SK-N-SH (cell line): Measurements from ENCODE around the gene SUPT4H1.

Source experiments
- CTCF ChIP-seq: fragments of 200-600 bp; sonication (generic); IDR thresholded peaks from 2 replicates; pipeline ENCODE4 v1.6.1; 2017; ENCODE audit warnings: antibody characterized with exemption, mild to moderate bottlenecking, moderate library complexity
- EP300 ChIP-seq, 2 experiments: IDR thresholded peaks; 2 replicates each; pipeline versions ENCODE4 v1.4.0 to v1.6.1; 2012; ENCODE audit warnings: borderline replicate concordance in 1 of 2, low read depth in 1 of 2, low read length in 1 of 2
- GABPA ChIP-seq: IDR thresholded peaks from 2 replicates; pipeline ENCODE4 v1.4.0; 2012; ENCODE audit warnings: low read depth, mild to moderate bottlenecking
- GATA2 ChIP-seq: sonication (generic); formaldehyde crosslinking; IDR thresholded peaks from 2 replicates; pipeline ENCODE4 v1.5.0; 2020; ENCODE audit warnings: mild to moderate bottlenecking, missing genetic modification reagents
- JUND ChIP-seq: IDR thresholded peaks from 2 replicates; pipeline ENCODE4 v1.4.0; 2012
- MEF2A ChIP-seq: IDR thresholded peaks from 2 replicates; pipeline ENCODE4 v1.4.0; 2012; ENCODE audit warnings: low read depth, borderline replicate concordance
- MXI1 ChIP-seq: IDR thresholded peaks from 2 replicates; pipeline ENCODE4 v1.6.1; 2012; ENCODE audit warnings: mild to moderate bottlenecking, low read depth, low read length, improper control_type of control experiment
- NFIC ChIP-seq: IDR thresholded peaks from 2 replicates; pipeline ENCODE4 v1.4.0; 2012; ENCODE audit warnings: borderline replicate concordance
- POLR2AphosphoS5 ChIP-seq: IDR thresholded peaks from 2 replicates; pipeline ENCODE4 v1.6.1; 2012; ENCODE audit warnings: low read depth, low read length
- RAD21 ChIP-seq: IDR thresholded peaks from 2 replicates; pipeline ENCODE4 v1.6.1; 2012; ENCODE audit warnings: mild to moderate bottlenecking, low read length
- RCOR1 ChIP-seq: fragments of 150-350 bp; IDR thresholded peaks from 2 replicates; pipeline ENCODE4 v1.6.1; 2017; ENCODE audit warnings: antibody characterized with exemption, low read length
- SMC3 ChIP-seq: IDR thresholded peaks from 2 replicates; pipeline ENCODE4 v1.6.1; 2012; ENCODE audit warnings: low read depth, low read length, improper control_type of control experiment
- YY1 ChIP-seq: IDR thresholded peaks from 2 replicates; pipeline ENCODE4 v1.4.0; 2012; ENCODE audit warnings: low read depth, mild to moderate bottlenecking
- TF ChIP-seq, protein P1 (sequence below): IDR thresholded peaks from 2 replicates; pipeline ENCODE4 v1.6.1; 2012; ENCODE audit warnings: mild to moderate bottlenecking, low read depth, low read length, moderate library complexity

GRCh38 chr17:58370309-58370708 lies 18.3 kb upstream of the SUPT4H1 start:
- TF ChIP-seq MEF2A = no peak
- no peak for TF ChIP-seq SMC3
- no peak for TF ChIP-seq CTCF
- TF ChIP-seq, protein P1, sequence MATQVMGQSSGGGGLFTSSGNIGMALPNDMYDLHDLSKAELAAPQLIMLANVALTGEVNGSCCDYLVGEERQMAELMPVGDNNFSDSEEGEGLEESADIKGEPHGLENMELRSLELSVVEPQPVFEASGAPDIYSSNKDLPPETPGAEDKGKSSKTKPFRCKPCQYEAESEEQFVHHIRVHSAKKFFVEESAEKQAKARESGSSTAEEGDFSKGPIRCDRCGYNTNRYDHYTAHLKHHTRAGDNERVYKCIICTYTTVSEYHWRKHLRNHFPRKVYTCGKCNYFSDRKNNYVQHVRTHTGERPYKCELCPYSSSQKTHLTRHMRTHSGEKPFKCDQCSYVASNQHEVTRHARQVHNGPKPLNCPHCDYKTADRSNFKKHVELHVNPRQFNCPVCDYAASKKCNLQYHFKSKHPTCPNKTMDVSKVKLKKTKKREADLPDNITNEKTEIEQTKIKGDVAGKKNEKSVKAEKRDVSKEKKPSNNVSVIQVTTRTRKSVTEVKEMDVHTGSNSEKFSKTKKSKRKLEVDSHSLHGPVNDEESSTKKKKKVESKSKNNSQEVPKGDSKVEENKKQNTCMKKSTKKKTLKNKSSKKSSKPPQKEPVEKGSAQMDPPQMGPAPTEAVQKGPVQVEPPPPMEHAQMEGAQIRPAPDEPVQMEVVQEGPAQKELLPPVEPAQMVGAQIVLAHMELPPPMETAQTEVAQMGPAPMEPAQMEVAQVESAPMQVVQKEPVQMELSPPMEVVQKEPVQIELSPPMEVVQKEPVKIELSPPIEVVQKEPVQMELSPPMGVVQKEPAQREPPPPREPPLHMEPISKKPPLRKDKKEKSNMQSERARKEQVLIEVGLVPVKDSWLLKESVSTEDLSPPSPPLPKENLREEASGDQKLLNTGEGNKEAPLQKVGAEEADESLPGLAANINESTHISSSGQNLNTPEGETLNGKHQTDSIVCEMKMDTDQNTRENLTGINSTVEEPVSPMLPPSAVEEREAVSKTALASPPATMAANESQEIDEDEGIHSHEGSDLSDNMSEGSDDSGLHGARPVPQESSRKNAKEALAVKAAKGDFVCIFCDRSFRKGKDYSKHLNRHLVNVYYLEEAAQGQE = no peak
- TF ChIP-seq POLR2AphosphoS5 = no peak
- TF ChIP-seq RCOR1 = no peak
- TF ChIP-seq RAD21 = no peak
- TF ChIP-seq JUND = no peak
- no peak for TF ChIP-seq GABPA
- no peak for TF ChIP-seq EP300 (IDR thresholded peaks at IDR 0.05; ENCODE audit: borderline replicate concordance in 1 of 2, low read depth in 1 of 2, low read length in 1 of 2)
- TF ChIP-seq MXI1 = no peak
- no peak for TF ChIP-seq GATA2 (CRISPR knock-in tag)
- no peak for TF ChIP-seq YY1
- TF ChIP-seq NFIC = no peak
